CD4-positive, CD25-positive, alpha-beta regulatory T cell (primary cell): Measurements from ENCODE around the gene KLHDC8A. TPM values are rescaled to one million over a fixed set of nuclear protein-coding genes. Genes with fewer than 3 reads are reported as not detected.
A peak's percentile ranks its signal among the peaks of the same experiment; 100 is the strongest.

Experiments used
- ATAC-seq, 2 donors: fragments of 150-1000 bp; cut with Tn5 transposase; one replicate each; pipeline ENCODE4 v1.10.0; 2021; ENCODE audit warnings: low read depth in 2 of 2, moderate number of reproducible peaks in 2 of 2, moderate library complexity in 1 of 2
- DNase-seq, 3 donors: peaks; one replicate each; pipeline versions ENCODE4 v3.0.0 to v3.0.0-alpha.2; 2012 to 2022; ENCODE audit warnings: mixed read lengths in 1 of 3
- H3K27ac ChIP-seq: one replicate; pipeline ENCODE4 v1.7.0; 2013; ENCODE audit warnings: mild to moderate bottlenecking, low read length; ENCODE audit not compliant: insufficient read depth, poor library complexity, severe bottlenecking
- H3K27me3 ChIP-seq: one replicate; pipeline ENCODE4 v1.7.0; 2013; ENCODE audit warnings: low read length; ENCODE audit not compliant: control insufficient read depth, insufficient read depth
- H3K36me3 ChIP-seq: one replicate; pipeline ENCODE4 v1.7.0; 2013; ENCODE audit warnings: mild to moderate bottlenecking, low read length, moderate library complexity; ENCODE audit not compliant: control insufficient read depth, insufficient read depth
- H3K4me1 ChIP-seq: 2 replicates; pipeline ENCODE4 v1.7.0; 2013; ENCODE audit warnings: mild to moderate bottlenecking, low read length; ENCODE audit not compliant: insufficient read depth, control insufficient read depth, poor library complexity, severe bottlenecking
- H3K4me3 ChIP-seq: one replicate; pipeline ENCODE4 v1.7.0; 2013; ENCODE audit warnings: low read depth, mild to moderate bottlenecking, low read length, moderate library complexity
- H3K9me3 ChIP-seq, 2 experiments: 1 replicate in 1 of 2; 2 replicates in 1 of 2; pipeline ENCODE4 v1.7.0; 2013; ENCODE audit warnings: low read length in 2 of 2, mild to moderate bottlenecking in 1 of 2, moderate library complexity in 1 of 2; ENCODE audit not compliant: control insufficient read depth in 2 of 2
- H3K27ac Mint-ChIP-seq, 3 donors: one replicate each; pipeline ENCODE4 v1.8.0; 2020 to 2022; ENCODE audit warnings: mild to moderate bottlenecking in 3 of 3, mixed read lengths in 3 of 3, moderate library complexity in 2 of 3
- H3K27me3 Mint-ChIP-seq: one replicate; pipeline ENCODE4 v1.8.0; 2022; ENCODE audit warnings: mild to moderate bottlenecking, mixed read lengths
- H3K36me3 Mint-ChIP-seq: one replicate; pipeline ENCODE4 v1.8.0; 2020; ENCODE audit warnings: mixed read lengths
- H3K4me1 Mint-ChIP-seq, 4 donors: one replicate each; pipeline ENCODE4 v1.8.0; 2020 to 2022; ENCODE audit warnings: mixed read lengths in 4 of 4, mild to moderate bottlenecking in 1 of 4
- H3K4me3 Mint-ChIP-seq, 4 donors: one replicate each; pipeline ENCODE4 v1.8.0; 2020 to 2022; ENCODE audit warnings: mild to moderate bottlenecking in 4 of 4, mixed read lengths in 4 of 4, moderate library complexity in 3 of 4
- H3K9me3 Mint-ChIP-seq, 7 donors: one replicate each; pipeline ENCODE4 v1.8.0; 2020 to 2022; ENCODE audit warnings: mixed read lengths in 7 of 7, mild to moderate bottlenecking in 3 of 7, moderate library complexity in 2 of 7
- polyA plus RNA-seq, 4 donors: library from polyadenylated mRNA; unstranded; fragments of 300-500 nt; fragmentation: Illumina TruSeq; gene quantifications; one replicate each; pipeline ENCODE4 v1.2.3, GENCODE V29; 2021
- total RNA-seq: library from RNA; stranded (reverse); gene quantifications from one replicate; pipeline ENCODE4 v1.2.3, GENCODE V29; 2022

KLHDC8A gene
- total and polyA plus RNA-seq, 5 donors from 2014 or later, result 0.06 TPM; not detected in 4

- Histone ChIP-seq H3K36me3 (no peaks in the 10 kb centered on the region), H3K27ac (no peak overlapping the region), H3K4me3 (no peak overlapping the region), H3K4me1 (peaks cover 4% of the 10 kb centered on the region), H3K27me3 (peaks cover 15% of the 10 kb centered on the region), H3K9me3 (no peaks in the 10 kb centered on the region)
- H3K27ac Mint-ChIP-seq, result no peak overlapping the region
- H3K9me3 Mint-ChIP-seq, result peaks cover 0 to 1% (median 0%) of the 10 kb centered on the region in 7 donors
- H3K4me1 Mint-ChIP-seq, result peaks cover 8 to 15% (median 13%) of the 10 kb centered on the region in 4 donors
- ATAC-seq (no peak), DNase-seq (no peak)
- H3K27me3 Mint-ChIP-seq, result peaks cover 69% of the 10 kb centered on the region
- H3K4me3 Mint-ChIP-seq, result no peak overlapping the region
- H3K36me3 Mint-ChIP-seq, result no peaks in the 10 kb centered on the region
Observed at GRCh38 chr1:205376739-205377138, 20.0 kb upstream of the KLHDC8A start.

GRCh38 chr1:205375835-205376545, 19.3 kb upstream of the KLHDC8A start:
- no peak for DNase-seq
- H3K27ac ChIP-seq, result no peak overlapping the region
- H3K36me3 ChIP-seq, result no peaks in the 10 kb centered on the region
- peak overlapping the region in 2 of 3 donors; percentile 20 to 43 for H3K27ac Mint-ChIP-seq
- peaks cover 11% of the 10 kb centered on the region for H3K27me3 ChIP-seq
- peaks cover 0 to 1% (median 0%) of the 10 kb centered on the region in 7 donors for H3K9me3 Mint-ChIP-seq
- no peaks in the 10 kb centered on the region for H3K36me3 Mint-ChIP-seq
- peaks cover 62% of the 10 kb centered on the region for H3K27me3 Mint-ChIP-seq
- ATAC-seq, result no peak
- no peaks in the 10 kb centered on the region for H3K9me3 ChIP-seq
- H3K4me3 ChIP-seq, result no peak overlapping the region
- H3K4me1 Mint-ChIP-seq, result peaks cover 8 to 15% (median 13%) of the 10 kb centered on the region in 4 donors
- peaks cover 4% of the 10 kb centered on the region for H3K4me1 ChIP-seq
- no peak overlapping the region for H3K4me3 Mint-ChIP-seq

- peaks cover 8 to 15% (median 13%) of the 10 kb centered on the region in 4 donors for H3K4me1 Mint-ChIP-seq
- Histone ChIP-seq H3K4me1 (peaks cover 4% of the 10 kb centered on the region), H3K9me3 (no peaks in the 10 kb centered on the region), H3K27ac (no peak overlapping the region), H3K4me3 (no peak overlapping the region), H3K36me3 (no peaks in the 10 kb centered on the region), H3K27me3 (peaks cover 10% of the 10 kb centered on the region)
- H3K27ac Mint-ChIP-seq, result peak overlapping the region in 1 of 3 donors; percentile 55
- peaks cover 0 to 1% (median 0%) of the 10 kb centered on the region in 7 donors for H3K9me3 Mint-ChIP-seq
- no peak overlapping the region for H3K4me3 Mint-ChIP-seq
- ATAC-seq (no peak), DNase-seq (no peak)
- no peaks in the 10 kb centered on the region for H3K36me3 Mint-ChIP-seq
- H3K27me3 Mint-ChIP-seq, result peaks cover 62% of the 10 kb centered on the region
Observed at GRCh38 chr1:205374210-205375078, 17.7 kb upstream of the KLHDC8A start.

- Histone ChIP-seq H3K4me1 (peaks cover 4% of the 10 kb centered on the region), H3K9me3 (no peaks in the 10 kb centered on the region), H3K4me3 (no peak overlapping the region), H3K36me3 (no peaks in the 10 kb centered on the region), H3K27me3 (peaks cover 8% of the 10 kb centered on the region), H3K27ac (no peak overlapping the region)
- H3K4me3 Mint-ChIP-seq, result no peak overlapping the region
- H3K27ac Mint-ChIP-seq, result peak overlapping the region in 1 of 3 donors; percentile 55
- no peaks in the 10 kb centered on the region for H3K36me3 Mint-ChIP-seq
- peaks cover 0 to 1% (median 0%) of the 10 kb centered on the region in 7 donors for H3K9me3 Mint-ChIP-seq
- peaks cover 8 to 15% (median 12%) of the 10 kb centered on the region in 4 donors for H3K4me1 Mint-ChIP-seq
- no peak for DNase-seq
- no peak for ATAC-seq
- peaks cover 62% of the 10 kb centered on the region for H3K27me3 Mint-ChIP-seq
Observed at GRCh38 chr1:205373798-205374175, 17.1 kb upstream of the KLHDC8A start.

- Histone ChIP-seq H3K27me3 (peaks cover 8% of the 10 kb centered on the region), H3K27ac (no peak overlapping the region), H3K36me3 (no peaks in the 10 kb centered on the region), H3K4me3 (no peak overlapping the region), H3K9me3 (no peaks in the 10 kb centered on the region), H3K4me1 (peaks cover 4% of the 10 kb centered on the region)
- DNase-seq, result no peak
- Mint-ChIP-seq H3K4me1 (peaks cover 8 to 15% (median 12%) of the 10 kb centered on the region in 4 donors), H3K9me3 (peaks cover 0 to 1% (median 0%) of the 10 kb centered on the region in 7 donors), H3K36me3 (no peaks in the 10 kb centered on the region), H3K4me3 (no peak overlapping the region), H3K27me3 (peaks cover 59% of the 10 kb centered on the region), H3K27ac (no peak overlapping the region)
- ATAC-seq, result no peak
Observed at GRCh38 chr1:205373022-205373797, 16.5 kb upstream of the KLHDC8A start.

- no peaks in the 10 kb centered on the region for H3K36me3 Mint-ChIP-seq
- DNase-seq, result no peak
- peaks cover 0 to 1% (median 0%) of the 10 kb centered on the region in 7 donors for H3K9me3 Mint-ChIP-seq
- peaks cover 49% of the 10 kb centered on the region for H3K27me3 Mint-ChIP-seq
- no peak overlapping the region for H3K4me3 ChIP-seq
- no peak overlapping the region for H3K27ac Mint-ChIP-seq
- no peak overlapping the region for H3K4me3 Mint-ChIP-seq
- peaks cover 8 to 15% (median 12%) of the 10 kb centered on the region in 4 donors for H3K4me1 Mint-ChIP-seq
- peaks cover 4% of the 10 kb centered on the region for H3K4me1 ChIP-seq
- H3K27me3 ChIP-seq, result peaks cover 8% of the 10 kb centered on the region
- no peaks in the 10 kb centered on the region for H3K36me3 ChIP-seq
- H3K9me3 ChIP-seq, result no peaks in the 10 kb centered on the region
- ATAC-seq, result no peak
- H3K27ac ChIP-seq, result no peak overlapping the region
Observed at GRCh38 chr1:205371871-205372660, 15.3 kb upstream of the KLHDC8A start.

GRCh38 chr1:205370780-205371179, 14.1 kb upstream of the KLHDC8A start:
- Mint-ChIP-seq H3K4me1 (peaks cover 8 to 15% (median 12%) of the 10 kb centered on the region in 4 donors), H3K4me3 (no peak overlapping the region), H3K9me3 (peaks cover 0 to 1% (median 0%) of the 10 kb centered on the region in 7 donors), H3K27me3 (peaks cover 50% of the 10 kb centered on the region), H3K36me3 (no peaks in the 10 kb centered on the region), H3K27ac (no peak overlapping the region)
- Histone ChIP-seq H3K4me1 (peaks cover 4% of the 10 kb centered on the region), H3K9me3 (no peaks in the 10 kb centered on the region), H3K4me3 (no peak overlapping the region), H3K36me3 (no peaks in the 10 kb centered on the region), H3K27ac (no peak overlapping the region), H3K27me3 (peaks cover 9% of the 10 kb centered on the region)
- DNase-seq (no peak), ATAC-seq (no peak)
